HG03457 (cell line): Measurements from ENCODE around the gene RPTOR.
A peak's percentile ranks its signal among the peaks of the same experiment; 100 is the strongest.
"Not testable (repeated sequence)": the region's sequence is repeated elsewhere in the genome, so short reads cannot be mapped to it uniquely, and the experiment has no call there.

Source experiments
- ATAC-seq: cut with Tn5 transposase; IDR thresholded peaks from one replicate; pipeline ENCODE4 v1.9.1; 2021; ENCODE audit warnings: moderate number of reproducible peaks; ENCODE audit not compliant: unreplicated experiment

The RPTOR gene

GRCh38 chr17:80539022-80539641, 5.5 kb upstream of the RPTOR start:
- no peak for ATAC-seq

DNA sequence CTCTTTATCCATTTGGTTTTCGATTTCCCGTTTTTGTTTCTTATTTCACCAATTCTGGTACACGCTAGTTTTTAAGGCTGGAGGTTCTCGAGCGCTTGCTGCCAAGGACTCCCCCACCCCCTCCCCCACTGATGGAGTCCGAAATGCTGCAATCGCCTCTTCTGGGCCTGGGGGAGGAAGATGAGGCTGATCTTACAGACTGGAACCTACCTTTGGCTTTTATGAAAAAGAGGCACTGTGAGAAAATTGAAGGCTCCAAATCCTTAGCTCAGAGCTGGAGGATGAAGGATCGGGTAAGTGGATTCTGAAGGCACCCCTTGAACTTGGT, 825 bp downstream of the RPTOR start:
- ATAC-seq = no peak

GRCh38 chr17:80546267-80546666, 1.6 kb downstream of the RPTOR start:
- ATAC-seq = no peak

DNA sequence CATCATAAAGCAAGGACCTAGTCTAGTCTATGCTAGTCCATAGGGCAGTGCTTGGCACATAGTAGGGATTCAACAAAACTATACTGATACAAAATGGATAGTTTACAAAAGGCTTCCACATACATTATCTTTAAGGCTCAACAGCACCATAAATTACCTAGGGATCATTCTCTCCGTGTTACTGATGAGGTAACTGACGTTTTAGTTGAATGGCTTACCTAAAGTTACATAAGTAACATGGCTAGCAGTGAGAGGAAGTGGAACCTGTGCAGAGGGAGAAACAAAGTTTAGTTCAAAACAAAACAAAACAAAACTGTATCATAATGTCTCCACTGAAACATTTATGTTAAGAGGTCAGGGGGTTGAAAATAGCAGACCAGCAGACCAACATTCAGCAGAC, 7.9 kb downstream of the RPTOR start:
- no peak for ATAC-seq

DNA sequence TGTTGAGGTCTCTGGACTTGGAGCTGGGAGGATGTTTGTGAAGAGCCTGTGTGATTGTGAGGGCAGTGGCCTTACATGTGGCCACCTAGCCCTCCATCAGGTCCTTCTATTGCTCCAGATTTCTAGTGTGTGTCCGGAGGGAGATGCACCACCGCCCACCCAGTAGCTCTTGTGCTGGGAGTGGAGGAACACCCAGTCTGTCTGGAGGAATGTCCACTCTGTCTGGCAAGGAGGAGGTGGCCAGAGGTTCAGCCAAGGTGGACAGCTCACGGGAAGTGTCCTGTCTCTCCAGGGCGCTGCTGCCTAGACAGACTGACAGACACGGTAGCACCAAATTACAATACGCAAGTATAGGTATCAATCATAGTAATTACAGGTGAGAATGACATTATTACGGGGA, 10.6 kb downstream of the RPTOR start:
- ATAC-seq = no peak

- ATAC-seq = no peak
Observed at GRCh38 chr17:80558046-80558445, 13.4 kb downstream of the RPTOR start.

DNA sequence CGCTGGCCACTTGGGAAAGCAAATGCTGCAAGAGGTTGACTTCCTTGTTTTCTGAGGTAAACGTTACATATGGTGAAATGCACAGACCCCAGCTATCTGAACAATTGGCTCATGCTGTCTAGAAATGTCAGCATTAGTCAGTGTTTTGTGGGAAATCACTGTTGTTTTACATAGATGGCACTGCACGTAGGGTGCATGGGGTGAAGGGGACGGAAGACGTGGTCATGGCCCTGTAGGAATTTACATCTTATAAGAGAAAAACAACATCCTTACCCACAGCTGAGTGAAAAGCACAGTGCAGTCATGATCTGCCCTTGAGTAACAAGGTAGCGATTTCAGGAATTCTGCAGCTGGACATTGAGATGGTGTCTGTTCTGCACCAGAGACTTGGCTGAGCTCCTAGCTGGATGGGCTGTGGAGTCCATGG, 15.2 kb downstream of the RPTOR start:
- ATAC-seq = no peak

DNA sequence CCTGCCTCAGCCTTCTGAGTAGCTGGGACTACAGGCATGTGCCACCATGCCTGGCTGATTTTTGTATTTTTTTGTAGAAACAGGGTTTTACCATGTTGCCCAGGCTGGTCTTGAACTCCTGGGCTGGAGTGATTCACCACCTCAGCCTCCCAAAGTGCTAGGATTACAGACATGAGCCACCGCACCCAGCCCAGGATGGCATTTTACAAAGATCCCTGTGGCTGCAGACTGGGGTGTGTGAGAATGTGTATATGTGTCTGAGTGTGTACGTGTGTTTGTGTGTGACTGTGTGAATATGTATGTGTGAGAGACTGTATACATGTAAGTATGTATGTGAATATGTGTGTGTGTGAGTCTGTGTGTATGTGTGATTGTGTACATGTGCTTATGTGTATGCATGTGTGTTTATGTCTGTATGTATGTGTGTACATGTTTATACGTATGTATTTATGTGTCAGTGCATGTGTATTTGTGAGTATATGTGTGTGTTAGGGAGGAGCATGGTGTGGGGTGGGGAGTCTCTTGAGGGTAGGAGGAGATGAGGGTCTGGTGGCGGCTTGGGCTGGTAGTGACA, 17.0 kb downstream of the RPTOR start:
- ATAC-seq = no peak

GRCh38 chr17:80564545-80564944, 19.9 kb downstream of the RPTOR start:
- ATAC-seq = no peak

- ATAC-seq = no peak
Observed at GRCh38 chr17:80565343-80566053, 20.9 kb downstream of the RPTOR start.

- ATAC-seq = no peak
Observed at GRCh38 chr17:80566054-80566400, 21.4 kb downstream of the RPTOR start.

- no peak for ATAC-seq
Observed at GRCh38 chr17:80568246-80568645, 23.6 kb downstream of the RPTOR start.

GRCh38 chr17:80569924-80570323, 25.3 kb downstream of the RPTOR start:
- no peak for ATAC-seq

DNA sequence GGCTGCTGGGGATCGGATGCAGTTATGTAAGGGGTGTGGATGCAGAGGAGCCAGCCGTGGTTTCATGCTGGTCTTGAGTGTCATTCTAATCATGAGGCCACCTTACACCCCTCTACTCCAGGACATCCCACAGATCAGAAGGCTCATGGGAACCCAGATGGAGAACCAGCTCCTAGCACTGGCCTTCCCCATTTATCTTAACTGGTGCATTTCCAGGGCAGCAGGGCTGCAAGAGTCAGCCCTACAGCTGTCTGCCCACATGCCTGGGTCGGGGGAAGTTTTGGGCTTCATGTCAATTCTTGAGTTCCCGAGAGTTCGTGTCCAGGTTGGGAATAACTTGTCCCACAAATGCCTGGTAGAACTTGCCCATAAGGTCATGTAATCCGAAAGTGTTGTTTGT, 29.1 kb downstream of the RPTOR start:
- ATAC-seq = no peak

GRCh38 chr17:80574496-80574895, 29.9 kb downstream of the RPTOR start:
- ATAC-seq = no peak

GRCh38 chr17:80575057-80575875, 30.6 kb downstream of the RPTOR start:
- ATAC-seq = peak; percentile 83

DNA sequence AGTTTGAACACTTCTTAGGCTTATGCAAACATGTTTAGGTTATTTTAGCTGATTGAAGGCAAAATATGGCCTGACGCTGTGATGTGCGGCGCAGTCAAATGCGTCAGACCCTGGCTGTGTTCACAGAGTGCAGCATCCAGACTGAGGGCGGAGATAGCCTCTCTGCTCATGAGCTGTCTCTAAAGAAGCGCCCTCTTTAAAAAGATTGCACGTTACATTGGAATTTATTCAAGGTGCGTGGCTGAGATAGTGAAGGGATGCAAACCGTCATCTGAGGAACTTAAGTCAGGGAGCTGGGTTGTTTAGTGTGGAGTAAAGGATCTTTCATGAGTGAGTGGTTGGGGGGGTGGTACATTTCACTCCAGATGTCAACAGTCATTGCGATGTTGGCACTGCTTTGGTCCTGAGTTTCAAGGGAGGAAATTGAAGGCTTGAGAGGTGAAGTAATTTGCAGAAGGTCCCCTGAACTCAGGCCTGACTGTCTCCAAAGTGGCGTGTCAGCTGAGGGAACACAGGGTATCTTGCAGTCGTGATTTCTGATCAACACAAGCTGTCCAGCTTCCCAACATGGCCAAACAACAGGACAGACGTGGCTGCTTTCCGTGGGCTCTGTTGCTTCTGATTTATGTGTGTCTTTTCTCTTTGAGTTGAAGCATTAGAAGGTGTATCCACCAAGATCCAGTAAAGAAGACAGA, 33.4 kb downstream of the RPTOR start:
- no peak for ATAC-seq

DNA sequence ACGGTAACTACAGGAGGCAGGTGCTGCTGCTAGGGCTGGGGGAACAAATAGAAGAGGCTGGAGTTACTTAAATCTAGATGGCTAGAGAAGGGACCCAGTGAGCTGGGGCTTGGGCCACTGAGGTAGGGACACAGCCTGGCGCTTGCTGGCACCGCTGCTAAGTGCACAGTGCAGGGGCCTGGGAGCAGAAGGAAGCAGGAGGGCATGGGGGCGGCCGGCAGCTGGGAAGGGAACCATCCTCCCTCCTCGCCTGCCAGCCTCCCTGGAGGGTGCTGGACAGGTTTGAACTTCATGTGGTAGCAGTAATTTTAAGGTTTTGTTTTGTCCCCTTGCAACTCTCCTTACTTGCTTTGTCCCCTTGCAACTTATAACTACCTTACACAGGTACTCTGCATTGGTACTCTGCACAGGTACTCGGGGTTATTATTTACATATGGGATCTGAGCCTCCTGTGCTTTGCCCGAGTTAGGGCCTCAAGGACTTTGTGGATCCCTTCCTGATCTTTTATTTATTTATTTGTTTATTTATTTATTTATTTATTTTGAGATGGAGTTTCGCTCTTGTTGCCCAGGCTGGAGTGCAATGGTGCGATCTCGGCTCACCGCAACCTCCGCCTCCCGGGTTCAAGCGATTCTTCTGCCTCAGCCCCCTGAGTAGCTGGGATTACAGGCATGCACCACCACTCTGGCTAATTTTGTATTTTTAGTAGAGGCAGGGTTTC, 34.2 kb downstream of the RPTOR start:
- not testable (repeated sequence) for ATAC-seq

- ATAC-seq = no peak
Observed at GRCh38 chr17:80582165-80582564, 37.5 kb downstream of the RPTOR start.

DNA sequence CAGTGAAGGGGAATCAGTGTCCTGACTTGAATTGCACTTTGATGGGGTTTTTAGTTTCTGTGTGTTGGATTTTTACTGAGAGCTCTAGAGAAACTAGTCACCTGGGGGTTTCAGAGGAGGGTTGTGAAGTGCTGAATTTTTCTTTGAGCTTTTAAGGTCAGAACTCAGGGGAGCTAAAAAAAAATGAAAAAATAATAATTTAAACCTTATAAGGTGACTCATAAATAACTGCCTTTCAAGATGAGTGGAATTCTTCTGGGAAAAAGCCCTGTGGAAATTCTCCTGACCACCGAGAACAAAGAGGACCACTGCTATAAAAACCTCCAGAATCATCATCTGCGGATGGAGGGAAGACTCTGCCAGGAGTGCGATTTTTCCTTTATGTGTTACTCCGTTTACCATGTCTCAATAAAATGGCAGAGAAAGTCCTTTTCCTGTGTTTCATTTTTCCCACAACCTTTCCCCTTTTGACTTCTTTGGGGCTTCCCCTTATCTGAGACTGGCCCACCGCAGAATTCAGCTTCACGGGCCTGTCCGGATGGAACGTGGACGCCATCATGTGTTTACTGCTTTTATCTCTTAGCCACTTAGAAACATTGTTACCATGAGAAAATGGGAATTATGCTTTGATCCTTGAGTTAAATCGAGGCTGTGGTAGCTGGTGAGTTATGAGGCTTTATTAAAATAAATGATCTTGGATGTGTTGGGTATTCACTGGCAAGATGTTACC, 39.7 kb downstream of the RPTOR start:
- no peak for ATAC-seq
